GM12878 (cell line): Measurements from ENCODE around the gene COL19A1. TPM values are rescaled to one million over a fixed set of nuclear protein-coding genes. Genes with fewer than 3 reads are reported as not detected.

ENCODE experiments used
- ATAC-seq: fragments of 200-7000 bp; cut with Tn5 transposase; 3 replicates; pipeline ENCODE4 v1.9.1; 2020; ENCODE audit warnings: mild to moderate bottlenecking, moderate library complexity
- BruUV-seq: library from RNA; stranded (reverse); fragments of 400-500 nt; replicated peaks from 2 replicates; lab custom pipeline; 2021; lab: Mats Ljungman, UMichigan
- CTCF ChIA-PET: fragments of 300-600 bp; sonication (Branson Sonifier 250); formaldehyde crosslinking; extraction: SDS; loops from one replicate; lab custom pipeline; 2021; ENCODE audit warnings: inconsistent platforms; lab: Yijun Ruan, JAX
- POLR2A ChIA-PET: fragments of 350-600 bp; formaldehyde crosslinking; extraction: SDS; loops from one replicate; lab custom pipeline; 2021; ENCODE audit warnings: inconsistent platforms; lab: Charles Lee
- RAD21 ChIA-PET: fragments of 300-600 bp; sonication (Branson Sonifier 250); formaldehyde crosslinking; loops from one replicate; lab custom pipeline; 2023; ENCODE audit warnings: antibody characterized with exemption; ENCODE audit not compliant: unreplicated experiment; lab: Charles Lee
- SMC1A ChIA-PET: fragments of 300-600 bp; sonication (Branson Sonifier 250); formaldehyde crosslinking; loops from one replicate; lab custom pipeline; 2023; ENCODE audit not compliant: unreplicated experiment, uncharacterized antibody; lab: Charles Lee
- DNase-seq: peaks from one replicate; pipeline ENCODE4 v3.0.0-alpha.2; 2011; ENCODE audit warnings: low read depth, low spot score
- FAIRE-seq: peaks from 3 replicates; lab custom pipeline; 2011; peaks lifted over from hg19 to GRCh38; lab: Jason Lieb, UNC
- H2AFZ ChIP-seq: 2 replicates; pipeline ENCODE4 v1.6.0; 2011; ENCODE audit warnings: low read depth, low read length, control low read depth; ENCODE audit not compliant: control insufficient read depth
- H3K27ac ChIP-seq: 2 replicates; pipeline ENCODE4 v1.5.1; 2011; ENCODE audit warnings: control low read depth; ENCODE audit not compliant: control insufficient read depth, insufficient read depth
- H3K27me3 ChIP-seq, 2 experiments: replicated peaks in 1 of 2; 2 replicates each; pipeline versions ENCODE4 v1.6.0 to v1.6.1; 2011; ENCODE audit warnings: low read length in 1 of 2; ENCODE audit not compliant: control insufficient read depth in 2 of 2, insufficient read depth in 2 of 2
- H3K36me3 ChIP-seq, 2 experiments: 2 replicates each; pipeline ENCODE4 v1.5.1; 2011; ENCODE audit warnings: low read length in 1 of 2; ENCODE audit not compliant: control insufficient read depth in 2 of 2, insufficient read depth in 2 of 2
- H3K4me1 ChIP-seq: 2 replicates; pipeline ENCODE4 v1.6.1; 2011; ENCODE audit warnings: mild to moderate bottlenecking, low read length, moderate library complexity, mixed read lengths; ENCODE audit not compliant: control insufficient read depth, insufficient read depth
- H3K4me2 ChIP-seq: 2 replicates; pipeline ENCODE4 v1.6.0; 2011; ENCODE audit warnings: control low read depth; ENCODE audit not compliant: control insufficient read depth, insufficient read depth
- H3K4me3 ChIP-seq: fragments of 200-600 bp; sonication (generic); 2 replicates; pipeline ENCODE4 v1.5.1; 2016
- H3K79me2 ChIP-seq: 2 replicates; pipeline ENCODE4 v1.6.0; 2011; ENCODE audit warnings: low read length; ENCODE audit not compliant: control insufficient read depth, insufficient read depth
- H3K9ac ChIP-seq: 2 replicates; pipeline ENCODE4 v1.8.0; 2011; ENCODE audit warnings: low read length, control low read depth, mixed read lengths; ENCODE audit not compliant: control insufficient read depth, insufficient read depth
- H3K9me3 ChIP-seq: replicated peaks from 3 replicates; pipeline ENCODE4 v1.5.1; 2011; ENCODE audit warnings: mild to moderate bottlenecking, low read length; ENCODE audit not compliant: control insufficient read depth, insufficient read depth
- H4K20me1 ChIP-seq: 2 replicates; pipeline ENCODE4 v1.6.0; 2011; ENCODE audit not compliant: control insufficient read depth, insufficient read depth
- ATF7 ChIP-seq: fragments of 450-650 bp; IDR thresholded peaks from 2 replicates; pipeline ENCODE4 v1.6.1; 2016; ENCODE audit warnings: low read depth, mild to moderate bottlenecking
- BMI1 ChIP-seq: fragments of 450-650 bp; IDR thresholded peaks from 2 replicates; pipeline ENCODE4 v1.6.1; 2016; ENCODE audit warnings: mild to moderate bottlenecking, moderate library complexity, borderline replicate concordance
- E4F1 ChIP-seq: fragments of 450-650 bp; IDR thresholded peaks from 2 replicates; pipeline ENCODE4 v1.6.1; 2018; ENCODE audit warnings: borderline replicate concordance, mild to moderate bottlenecking; ENCODE audit not compliant: partially characterized antibody
- HSF1 ChIP-seq: fragments of 150-350 bp; IDR thresholded peaks from 2 replicates; pipeline ENCODE4 v1.6.1; 2014; ENCODE audit warnings: mild to moderate bottlenecking, low read depth, low read length
- MTA2 ChIP-seq: fragments of 450-650 bp; IDR thresholded peaks from 2 replicates; pipeline ENCODE4 v1.6.1; 2016; ENCODE audit warnings: low read depth, mild to moderate bottlenecking, moderate library complexity
- PAX5 ChIP-seq: IDR thresholded peaks from 2 replicates; pipeline ENCODE4 v1.6.1; 2011; ENCODE audit warnings: low read depth, low read length, borderline replicate concordance
- RAD51 ChIP-seq: fragments of 450-650 bp; IDR thresholded peaks from 2 replicates; pipeline ENCODE4 v1.6.1; 2016; ENCODE audit warnings: moderate library complexity, mild to moderate bottlenecking, inconsistent platforms
- SUPT20H ChIP-seq: IDR thresholded peaks from 2 replicates; pipeline ENCODE4 v1.6.1; 2011; ENCODE audit warnings: low read depth, mild to moderate bottlenecking, low read length, moderate library complexity, borderline replicate concordance; ENCODE audit not compliant: control insufficient read depth
- SUZ12 ChIP-seq: fragments of 200-600 bp; sonication (generic); IDR thresholded peaks from one replicate; pipeline ENCODE4 v1.6.1; 2018; ENCODE audit warnings: antibody characterized with exemption, mild to moderate bottlenecking; ENCODE audit not compliant: unreplicated experiment
- ZBTB11 ChIP-seq: fragments of 450-650 bp; formaldehyde crosslinking; IDR thresholded peaks from 2 replicates; pipeline ENCODE4 v1.5.0; 2022; ENCODE audit warnings: mild to moderate bottlenecking, missing genetic modification characterization
- WGBS: methylation state at CpG from one replicate; pipeline ENCODE4 v1.1.6; 2016; ENCODE audit warnings: low lambda C conversion rate; ENCODE audit not compliant: insufficient replicate concordance, insufficient coverage; ENCODE audit errors: missing lambda C conversion rate; 5-methylcytosine and 5-hydroxymethylcytosine counted together
- in situ Hi-C: fragments of 300-500 bp; cut with MboI; formaldehyde crosslinking; loops from 9 replicates; pipeline ENCODE4 v1.14.3; 2018; ENCODE audit warnings: mixed read lengths
- intact Hi-C: fragments of 100-400 bp; cut with micrococcal nuclease; formaldehyde crosslinking; loops from one replicate; pipeline ENCODE4 v1.14.2; 2022; ENCODE audit not compliant: unreplicated experiment
- polyA plus RNA-seq, 11 experiments: library from polyadenylated mRNA; depleted of rRNA in 4 of 11; unstranded in 6 of 11; stranded (reverse) in 5 of 11; fragments of >200 nt; fragmentation: Nextera tagmentation in 4 of 11; fragmentation: Illumina TruSeq in 1 of 11; extraction: Ambion mirVana in 4 of 11; extraction: Trizol in 1 of 11; gene quantifications; 1 replicate in 1 of 11; 2 replicates in 10 of 11; pipeline versions ENCODE4 v1.2.1 to v1.2.3, GENCODE V29; 2011 to 2016; ENCODE audit warnings: inconsistent platforms in 2 of 11, missing spikeins in 2 of 11, low read depth in 1 of 11
- total RNA-seq, 4 experiments: library from RNA; depleted of rRNA in 3 of 4; stranded (reverse); fragments of >200 nt in 3 of 4; fragmentation: Illumina TruSeq in 1 of 4; extraction: Trizol in 1 of 4; gene quantifications; 2 replicates each; pipeline versions ENCODE4 v1.2.1 to v1.2.3, GENCODE V29; 2013 to 2021
- TF ChIP-seq, protein P1 (sequence below): fragments of 450-650 bp; IDR thresholded peaks from 2 replicates; pipeline ENCODE4 v1.6.1; 2017; ENCODE audit warnings: mild to moderate bottlenecking, low read depth, inconsistent platforms; ENCODE audit not compliant: poor library complexity, severe bottlenecking

The COL19A1 gene
- total and polyA plus RNA-seq, 10 of the 15 experiments (the other 5 are each of a cell fraction or from before 2014, with no cell fraction given), result 1.1 to 13.5 (median 4.1) TPM

DNA sequence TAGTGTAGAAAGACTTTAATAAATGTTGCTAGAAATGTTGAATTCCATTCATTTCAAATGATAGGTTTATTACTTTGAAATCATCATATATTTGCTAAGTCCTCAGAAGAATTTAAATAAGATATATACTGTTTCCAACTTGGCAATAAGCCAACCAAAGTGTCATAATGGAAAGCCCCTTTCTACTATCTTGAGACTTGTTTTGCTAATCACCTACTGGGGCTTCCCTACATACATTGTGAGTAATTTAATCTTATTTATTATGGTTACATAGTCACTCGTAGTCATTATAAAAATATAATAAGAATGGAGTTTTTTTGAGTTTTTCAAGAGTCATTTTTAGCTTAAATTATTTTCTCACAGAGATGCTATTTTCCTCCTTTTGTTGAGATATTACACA lies 20.7 kb downstream of the COL19A1 start (continued):
- TF ChIP-seq, protein P1, sequence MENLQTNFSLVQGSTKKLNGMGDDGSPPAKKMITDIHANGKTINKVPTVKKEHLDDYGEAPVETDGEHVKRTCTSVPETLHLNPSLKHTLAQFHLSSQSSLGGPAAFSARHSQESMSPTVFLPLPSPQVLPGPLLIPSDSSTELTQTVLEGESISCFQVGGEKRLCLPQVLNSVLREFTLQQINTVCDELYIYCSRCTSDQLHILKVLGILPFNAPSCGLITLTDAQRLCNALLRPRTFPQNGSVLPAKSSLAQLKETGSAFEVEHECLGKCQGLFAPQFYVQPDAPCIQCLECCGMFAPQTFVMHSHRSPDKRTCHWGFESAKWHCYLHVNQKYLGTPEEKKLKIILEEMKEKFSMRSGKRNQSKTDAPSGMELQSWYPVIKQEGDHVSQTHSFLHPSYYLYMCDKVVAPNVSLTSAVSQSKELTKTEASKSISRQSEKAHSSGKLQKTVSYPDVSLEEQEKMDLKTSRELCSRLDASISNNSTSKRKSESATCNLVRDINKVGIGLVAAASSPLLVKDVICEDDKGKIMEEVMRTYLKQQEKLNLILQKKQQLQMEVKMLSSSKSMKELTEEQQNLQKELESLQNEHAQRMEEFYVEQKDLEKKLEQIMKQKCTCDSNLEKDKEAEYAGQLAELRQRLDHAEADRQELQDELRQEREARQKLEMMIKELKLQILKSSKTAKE, result peak; percentile 71
- TF ChIP-seq MTA2, result peak; percentile 68
- peak; percentile 30; the same call in 1 of the 2 replicates for TF ChIP-seq ATF7
- no peak for TF ChIP-seq SUZ12
- no peak for TF ChIP-seq RAD51

- peak overlapping the region; percentile 75 for H3K27ac ChIP-seq
- H3K9ac ChIP-seq, result no peak overlapping the region
- H3K79me2 ChIP-seq, result peaks cover 6% of the 10 kb centered on the region
- RAD21 ChIA-PET, result interaction anchor here (0.9 to 2.1 kb wide), 2 partner anchors 19 to 21 kb away, joined by 3 to 7 read pairs; no protein-coding TSS in a partner anchor
- WGBS, result 95% methylated on average over 5 of the region's 5 CpGs
- POLR2A ChIA-PET, result no interaction called here
- no peak overlapping the region for H3K4me2 ChIP-seq
- no peak for DNase-seq
- SMC1A ChIA-PET, result interaction anchor here (1.0 to 1.5 kb wide), 5 partner anchors 11 to 20 kb away, joined by 3 to 7 read pairs (median 3); no protein-coding TSS in a partner anchor
- no peaks in the 10 kb centered on the region for H3K27me3 ChIP-seq
- peaks cover 13% of the 10 kb centered on the region for H3K9me3 ChIP-seq
- no TSS peak for BruUV-seq
- CTCF ChIA-PET, result interaction anchor here (0.6 to 2.3 kb wide), 4 partner anchors 12 to 1619 kb away, joined by 3 to 7 read pairs (median 3); partner anchors contain the start of gene COL19A1
- H3K4me1 ChIP-seq, result peaks cover 4% of the 10 kb centered on the region
- ATAC-seq, result no peak
- no peak for FAIRE-seq
- H3K4me3 ChIP-seq, result no peak overlapping the region
- H3K36me3 ChIP-seq, result peaks cover 0 to 4% of the 10 kb centered on the region in 2 experiments; a peak in 2 of 4 replicates
- no peak overlapping the region for H2AFZ ChIP-seq
- intact Hi-C loops (no loop called here), in situ Hi-C loops (no loop called here)
- no peaks in the 10 kb centered on the region for H4K20me1 ChIP-seq
- no peak for TF ChIP-seq SUPT20H
- TF ChIP-seq E4F1, result no peak
- no peak for TF ChIP-seq ZBTB11 (CRISPR knock-in tag)
- TF ChIP-seq BMI1, result no peak
- no peak for TF ChIP-seq PAX5
- no peak for TF ChIP-seq HSF1
These were observed 21.5 kb downstream of the COL19A1 start for GRCh38 chr6:69887714-69888345.
